Measurements from ENCODE around the gene TSPAN11.

- no peak for TF ChIP-seq EZH2 (IDR thresholded peaks at IDR 0.05; ENCODE audit: borderline replicate concordance, insufficient read depth, low read depth, low read length, poor library complexity, severe bottlenecking)
- no peak for TF ChIP-seq CTCF (IDR thresholded peaks at IDR 0.05)
Observed at GRCh38 chr12:30993766-30994165, 67.2 kb downstream of the TSPAN11 start.
